GM21515 (cell line): ENCODE data around the gene NR4A1.
A peak's percentile ranks its signal among the peaks of the same experiment; 100 is the strongest.

Experiments
- ATAC-seq: cut with Tn5 transposase; IDR thresholded peaks from one replicate; pipeline ENCODE4 v1.9.1; 2021; ENCODE audit not compliant: unreplicated experiment

Gene NR4A1

DNA sequence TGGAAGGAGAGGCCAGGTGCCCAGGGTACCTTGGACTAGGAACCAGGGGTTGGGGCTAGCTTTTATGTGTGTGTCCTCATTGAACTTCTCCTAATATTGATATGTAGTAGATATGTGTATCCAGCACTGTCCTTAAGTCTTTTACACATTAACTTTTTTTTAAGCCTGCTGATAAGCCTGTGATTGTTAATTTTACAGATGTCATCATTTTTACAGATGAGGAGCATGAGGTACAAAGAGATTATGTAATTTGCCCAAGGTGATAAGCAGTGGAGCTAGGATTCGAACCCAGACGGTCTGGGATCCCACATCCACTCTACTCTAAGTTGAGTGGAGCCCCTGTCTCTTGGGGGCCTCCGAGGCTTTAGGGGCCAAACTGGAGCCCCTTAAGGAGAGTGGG, 10.2 kb upstream of the NR4A1 start:
- ATAC-seq: no peak

DNA sequence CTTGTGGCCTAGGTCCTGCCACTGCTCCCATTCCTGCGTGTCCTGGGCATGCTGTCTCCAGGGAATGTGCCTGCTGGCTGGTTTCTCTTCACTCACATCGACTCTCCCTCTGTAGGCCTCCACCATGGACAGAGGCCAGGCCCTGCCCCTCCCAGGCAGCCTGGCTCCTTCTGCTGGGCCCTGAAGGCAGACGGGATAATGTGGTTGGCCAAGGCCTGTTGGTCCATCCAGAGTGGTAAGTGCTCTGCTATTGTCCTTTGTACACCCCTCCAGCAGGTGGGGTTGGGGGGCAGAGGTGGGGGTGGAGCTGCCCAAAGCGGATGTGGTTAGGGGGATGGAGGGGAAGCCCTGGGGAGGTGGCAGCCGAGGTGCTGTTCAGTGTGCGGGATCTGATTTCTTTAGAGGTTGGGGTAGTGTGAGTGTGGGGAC, 9.5 kb upstream of the NR4A1 start:
- ATAC-seq: no peak

DNA sequence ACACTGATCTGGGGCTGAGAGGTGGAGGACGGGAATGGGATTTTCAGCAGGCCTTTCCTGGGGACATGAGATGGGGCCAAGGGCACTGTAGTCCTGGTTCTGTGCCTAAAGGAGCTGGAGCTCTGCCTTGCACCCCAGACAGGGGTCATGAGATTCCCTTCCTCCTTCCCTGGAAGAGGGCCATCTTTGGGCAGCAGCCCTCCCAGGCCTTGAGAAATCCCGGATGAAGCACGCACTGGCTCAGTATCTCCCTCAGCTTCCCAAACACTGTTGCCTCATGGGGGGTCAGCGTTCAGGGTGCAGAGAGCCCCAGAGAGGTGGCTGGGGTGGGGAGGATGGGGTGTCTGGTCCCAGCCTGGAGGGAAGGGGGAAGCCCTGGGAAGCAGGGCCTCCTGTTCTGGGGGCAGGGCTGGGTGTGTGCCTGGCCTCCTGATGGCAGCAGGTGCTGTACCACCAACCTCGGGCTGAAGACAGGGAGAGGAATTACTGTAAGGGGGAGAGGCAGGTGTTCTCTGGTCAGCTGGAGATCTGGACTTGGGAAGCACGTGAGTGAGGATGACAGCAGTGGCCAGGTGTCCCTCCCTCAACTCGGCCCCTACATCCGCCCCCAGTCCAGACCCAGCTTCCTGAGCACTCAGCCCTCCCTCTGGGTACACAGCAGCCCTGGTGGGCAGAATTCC, 8.4 kb upstream of the NR4A1 start:
- ATAC-seq: no peak

DNA sequence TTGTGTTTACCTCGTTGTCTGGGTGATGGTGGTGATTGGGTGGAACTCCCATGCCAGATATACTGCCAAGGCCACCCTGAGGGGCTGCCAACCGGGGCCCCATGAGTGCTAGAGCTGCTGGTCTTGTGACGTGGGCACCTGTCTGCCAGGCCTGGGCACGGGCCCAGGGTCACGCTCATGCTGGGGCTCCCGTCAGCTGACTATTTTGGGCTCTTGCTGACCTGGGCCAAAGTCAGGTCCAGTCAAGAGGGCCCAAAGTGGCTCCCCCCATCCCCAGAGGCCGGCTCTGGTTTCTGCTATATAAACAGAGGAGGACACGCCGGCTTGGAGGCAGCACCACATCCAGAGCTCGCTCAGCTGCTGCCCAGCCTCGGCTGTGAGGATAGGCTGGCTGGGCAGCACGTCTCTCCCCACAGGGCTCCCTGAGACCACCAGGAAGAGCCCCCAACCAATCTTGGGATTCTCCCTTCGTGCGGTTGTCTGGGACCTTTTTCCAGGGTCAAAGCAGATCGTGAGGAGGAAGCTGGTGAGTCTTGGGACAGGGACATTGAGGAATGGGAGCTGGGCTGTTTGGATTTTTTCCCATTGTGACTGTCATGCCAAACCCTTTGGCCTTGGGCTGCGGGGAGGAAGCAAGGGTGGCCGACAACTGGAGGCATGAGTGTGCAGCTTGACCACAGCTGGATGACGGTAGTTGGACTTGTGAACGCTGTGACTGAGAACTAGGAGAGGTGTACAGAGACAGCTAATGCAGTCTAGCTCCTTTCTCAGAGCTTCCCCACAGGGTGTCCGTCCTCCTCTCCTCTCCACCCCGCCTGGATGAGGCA, 7.6 kb upstream of the NR4A1 start:
- ATAC-seq: no peak

DNA sequence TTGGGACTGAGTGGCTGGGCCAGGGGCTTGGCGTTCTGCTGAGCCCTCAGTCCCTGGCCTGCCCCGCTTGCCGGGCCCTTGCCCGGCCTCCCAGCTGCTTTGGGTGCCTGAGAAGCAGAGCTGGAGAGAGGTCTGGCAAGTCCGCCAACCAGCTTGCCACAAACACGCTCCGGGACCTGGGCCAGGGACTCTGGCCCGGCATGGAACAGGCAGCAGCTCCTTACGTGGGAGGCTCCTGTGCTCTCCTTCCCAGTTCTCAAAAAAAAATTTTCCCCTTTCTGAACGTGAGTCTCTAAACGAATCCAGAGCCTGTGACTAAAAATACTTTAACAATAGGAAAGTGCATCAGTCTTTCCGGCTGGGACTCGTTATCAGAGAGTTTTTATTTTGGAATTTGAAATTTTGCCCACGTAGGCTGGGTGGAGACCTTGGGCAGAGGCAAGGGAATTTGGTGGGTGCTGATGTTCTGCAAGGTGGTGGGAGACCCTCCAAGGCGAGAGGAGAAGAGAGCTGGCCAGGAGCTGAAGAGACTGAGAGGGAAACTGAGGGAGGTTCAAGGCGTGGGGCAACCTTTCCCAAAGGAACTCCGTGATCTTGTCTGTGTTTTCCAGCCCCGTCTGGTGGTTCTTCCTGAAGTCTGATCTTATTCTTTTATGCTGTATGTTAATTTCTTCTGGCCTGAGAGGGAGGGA, 6.8 kb upstream of the NR4A1 start:
- ATAC-seq: no peak

DNA sequence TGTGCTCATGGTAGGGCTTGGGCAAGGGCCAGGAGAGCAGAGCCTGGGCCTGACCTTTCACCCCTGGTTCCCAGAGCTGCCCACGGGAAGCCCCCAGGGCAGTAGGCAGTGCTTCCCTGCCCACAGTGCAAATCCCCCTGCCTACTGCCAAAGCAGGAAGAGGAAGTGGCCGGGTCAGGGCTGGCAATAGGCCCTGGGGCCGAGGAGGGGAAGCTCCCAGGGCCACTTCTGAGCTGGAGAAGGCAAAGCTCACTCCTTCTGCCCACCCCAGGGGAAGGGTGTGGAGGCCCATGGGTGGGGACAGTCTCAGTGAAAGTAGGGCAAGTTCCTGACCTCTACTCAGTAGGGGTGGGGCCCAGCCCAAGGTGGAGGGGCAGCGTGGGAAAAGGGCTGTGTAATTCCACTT, 5.4 kb upstream of the NR4A1 start:
- no peak for ATAC-seq

DNA sequence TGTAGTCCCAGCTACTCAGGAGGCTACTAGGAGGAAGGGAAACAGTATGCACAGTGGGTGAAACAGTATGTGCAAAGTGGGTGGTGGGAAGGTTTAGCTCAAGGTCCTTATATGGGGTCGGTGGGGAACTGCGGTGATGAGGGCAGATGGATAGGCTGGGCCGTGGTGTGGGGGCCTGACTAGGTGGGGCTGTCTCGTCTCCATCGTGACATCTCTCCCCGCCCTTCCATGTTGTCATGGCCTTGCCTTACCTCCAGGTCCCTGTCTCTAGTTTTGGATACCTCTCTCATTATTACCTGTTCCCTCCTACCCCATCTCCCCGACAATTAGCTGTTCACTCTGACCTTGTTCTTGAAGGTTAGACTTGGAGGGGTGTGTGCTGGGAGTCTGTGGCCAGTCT, 4.4 kb upstream of the NR4A1 start:
- no peak for ATAC-seq

DNA sequence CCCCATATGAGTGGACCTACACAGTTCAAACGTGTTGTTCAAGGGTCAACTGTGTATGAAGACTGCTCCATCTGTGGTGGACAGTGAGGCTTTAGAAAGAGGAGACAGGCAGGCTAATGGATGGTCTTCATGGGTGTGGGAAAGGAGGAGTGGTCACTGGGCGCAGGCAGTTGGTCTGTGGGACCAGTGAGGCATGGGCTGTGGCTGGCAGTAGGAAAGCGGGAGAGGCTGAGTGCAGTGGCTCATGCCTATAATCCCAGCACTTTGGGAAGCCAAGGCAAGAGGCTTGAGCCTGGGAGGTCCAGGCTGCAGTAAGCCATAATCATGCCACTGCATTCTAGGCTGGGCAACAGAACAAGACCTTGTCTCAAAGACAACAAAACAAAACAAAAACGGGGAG, 2.0 kb upstream of the NR4A1 start:
- ATAC-seq: no peak

DNA sequence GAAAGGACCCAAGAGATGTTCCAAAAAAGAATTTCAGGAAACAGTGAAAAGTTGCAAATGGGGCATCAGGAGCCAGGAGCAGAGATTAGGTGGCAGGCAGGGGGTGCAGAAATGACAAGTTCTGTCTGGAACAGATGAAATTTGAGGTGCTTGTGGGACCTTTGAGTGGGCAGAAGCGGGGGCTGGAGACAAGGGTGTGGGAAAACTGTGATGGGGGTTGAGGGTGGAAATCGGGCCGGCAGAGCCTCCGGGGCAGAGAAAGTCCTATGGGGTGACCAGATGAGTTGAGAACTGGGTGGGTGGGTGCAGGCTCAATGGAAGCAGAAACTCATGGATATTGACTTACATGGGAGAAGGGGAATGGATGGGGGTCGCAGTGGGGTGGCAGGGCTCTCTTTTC, 1.6 kb upstream of the NR4A1 start:
- no peak for ATAC-seq

DNA sequence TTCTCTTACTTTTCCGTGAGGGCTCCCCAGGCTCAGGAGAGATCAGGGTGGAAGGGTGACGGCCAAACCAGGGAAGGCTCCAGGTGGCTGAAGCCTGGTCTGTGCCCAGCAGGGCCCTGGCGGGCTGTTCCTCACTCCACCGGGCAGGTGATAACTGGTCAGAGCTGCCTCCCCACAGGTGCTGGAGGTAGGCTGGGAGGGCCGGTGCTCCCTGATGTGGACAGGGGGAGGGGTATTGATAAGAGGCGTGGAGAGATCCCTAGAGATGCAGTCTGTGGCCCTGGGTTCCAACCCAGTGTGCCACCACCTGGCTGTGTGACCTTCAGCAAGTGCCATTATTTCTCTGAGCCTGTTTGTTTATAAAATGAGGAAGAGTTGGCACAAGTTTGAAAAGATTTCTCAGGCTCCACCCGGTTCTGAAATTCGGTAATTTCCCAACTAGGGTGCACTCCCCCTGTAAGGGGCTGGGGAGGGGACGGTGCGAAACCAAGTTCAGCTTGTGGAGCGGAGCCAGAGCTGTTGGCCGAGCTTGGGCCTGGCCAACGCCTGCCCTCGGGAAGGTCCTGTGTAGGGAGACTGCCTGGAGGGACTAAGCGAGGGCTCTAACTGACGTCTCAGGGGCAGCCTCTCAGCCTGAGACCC, 1.0 kb upstream of the NR4A1 start:
- ATAC-seq: peak; percentile 9

DNA sequence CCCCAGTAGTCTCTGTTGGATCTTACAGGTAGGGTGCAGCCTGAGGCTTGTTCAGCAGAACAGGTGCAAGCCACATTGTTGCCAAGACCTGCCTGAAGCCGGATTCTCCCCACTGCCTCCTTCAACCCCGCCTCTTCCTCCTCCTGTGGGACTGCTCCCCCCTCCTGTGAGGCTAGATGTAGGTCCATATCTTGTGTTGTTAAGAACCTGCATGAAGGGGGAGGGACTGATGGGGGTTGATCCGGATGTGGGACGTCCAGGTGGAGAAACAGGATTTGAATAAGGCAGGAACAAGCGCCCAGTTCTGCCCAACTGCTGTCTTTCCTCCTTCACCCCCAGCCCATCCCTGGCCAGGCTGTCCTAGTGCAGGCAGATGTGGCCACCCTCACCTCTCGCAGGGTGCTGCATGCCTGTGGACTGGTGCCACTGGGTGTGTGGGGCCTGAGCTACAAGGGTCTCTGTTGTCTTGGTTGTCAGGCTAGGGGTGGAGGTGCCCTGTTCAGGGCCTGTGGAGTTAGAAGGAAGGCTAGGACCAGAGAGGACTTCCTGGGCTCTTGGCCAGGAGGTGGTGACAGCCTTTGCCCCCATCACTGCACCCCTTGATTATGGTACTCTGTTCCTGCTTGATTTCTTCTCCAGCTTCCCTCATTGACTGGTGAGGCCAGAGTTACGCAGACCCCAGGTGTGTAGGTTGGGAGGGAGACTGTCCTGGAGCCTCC, 1.4 kb downstream of the NR4A1 start:
- ATAC-seq: no peak

DNA sequence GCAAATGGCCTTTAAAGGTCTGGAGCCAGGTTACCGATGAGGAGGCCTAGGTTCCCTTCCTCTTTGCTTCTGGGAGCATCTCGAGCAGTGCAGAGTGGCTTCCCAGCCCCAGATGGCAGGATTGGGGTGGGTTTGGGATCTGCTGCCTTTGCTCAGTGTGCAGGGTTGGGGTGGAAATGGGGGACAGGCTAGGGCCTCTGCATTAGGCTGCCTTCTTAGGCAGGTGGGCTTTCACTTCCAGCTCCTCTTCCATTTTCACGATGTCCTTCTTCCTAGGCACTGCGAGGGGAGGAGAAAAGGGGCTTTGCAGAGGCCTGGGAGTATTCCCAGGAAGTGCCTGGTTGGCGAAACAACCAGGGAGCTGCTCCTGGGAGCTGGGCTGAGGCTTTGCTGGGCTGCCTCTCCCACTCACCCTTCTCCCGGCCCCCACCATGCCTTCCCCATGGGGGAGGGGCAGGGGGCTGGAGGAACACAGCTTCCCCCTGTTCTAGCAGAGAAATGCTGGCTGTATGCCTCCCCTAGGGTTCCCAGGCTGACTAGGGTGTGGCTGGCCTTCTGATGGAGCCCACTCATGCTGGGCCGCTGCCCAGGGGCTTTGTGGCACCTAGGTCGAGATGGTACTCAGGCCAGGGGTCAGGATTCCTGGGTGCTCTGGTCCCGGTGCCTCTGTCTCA, 2.4 kb downstream of the NR4A1 start:
- no peak for ATAC-seq

DNA sequence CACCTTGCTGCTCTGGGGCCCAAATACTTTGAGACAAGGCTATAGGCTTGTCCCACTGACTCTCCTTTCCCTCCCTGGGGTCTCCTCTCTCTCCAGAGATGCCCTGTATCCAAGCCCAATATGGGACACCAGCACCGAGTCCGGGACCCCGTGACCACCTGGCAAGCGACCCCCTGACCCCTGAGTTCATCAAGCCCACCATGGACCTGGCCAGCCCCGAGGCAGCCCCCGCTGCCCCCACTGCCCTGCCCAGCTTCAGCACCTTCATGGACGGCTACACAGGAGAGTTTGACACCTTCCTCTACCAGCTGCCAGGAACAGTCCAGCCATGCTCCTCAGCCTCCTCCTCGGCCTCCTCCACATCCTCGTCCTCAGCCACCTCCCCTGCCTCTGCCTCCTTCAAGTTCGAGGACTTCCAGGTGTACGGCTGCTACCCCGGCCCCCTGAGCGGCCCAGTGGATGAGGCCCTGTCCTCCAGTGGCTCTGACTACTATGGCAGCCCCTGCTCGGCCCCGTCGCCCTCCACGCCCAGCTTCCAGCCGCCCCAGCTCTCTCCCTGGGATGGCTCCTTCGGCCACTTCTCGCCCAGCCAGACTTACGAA, 3.1 kb downstream of the NR4A1 start:
- ATAC-seq: no peak

DNA sequence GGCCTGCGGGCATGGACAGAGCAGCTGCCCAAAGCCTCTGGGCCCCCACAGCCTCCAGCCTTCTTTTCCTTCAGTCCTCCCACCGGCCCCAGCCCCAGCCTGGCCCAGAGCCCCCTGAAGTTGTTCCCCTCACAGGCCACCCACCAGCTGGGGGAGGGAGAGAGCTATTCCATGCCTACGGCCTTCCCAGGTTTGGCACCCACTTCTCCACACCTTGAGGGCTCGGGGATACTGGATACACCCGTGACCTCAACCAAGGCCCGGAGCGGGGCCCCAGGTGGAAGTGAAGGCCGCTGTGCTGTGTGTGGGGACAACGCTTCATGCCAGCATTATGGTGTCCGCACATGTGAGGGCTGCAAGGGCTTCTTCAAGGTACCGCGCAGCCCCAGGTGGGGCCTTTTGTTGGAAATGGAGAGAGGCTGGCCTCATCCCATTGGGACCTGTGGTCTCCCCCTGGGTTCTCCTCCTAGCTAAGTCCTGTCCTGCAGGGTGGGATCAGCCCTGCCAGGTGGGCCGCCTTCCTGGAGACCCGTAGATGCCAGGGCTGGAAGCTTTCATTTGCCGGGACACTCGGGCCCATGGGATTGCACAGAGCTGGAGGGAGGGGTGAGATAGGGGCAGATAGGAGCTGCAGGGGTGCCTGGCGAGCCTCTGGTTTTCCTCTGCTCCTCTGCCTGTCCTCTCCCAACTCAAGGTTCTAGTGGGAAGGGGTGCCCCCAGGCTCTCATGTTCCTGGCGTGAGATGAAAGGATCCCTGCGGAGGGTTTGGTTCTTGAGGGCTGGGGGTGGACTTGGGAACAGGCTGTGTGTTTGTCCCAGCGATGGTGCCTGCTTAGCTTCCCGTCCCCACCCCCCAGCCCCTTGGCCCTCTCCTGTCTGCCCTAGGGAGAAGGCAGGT, 3.8 kb downstream of the NR4A1 start:
- ATAC-seq: no peak

DNA sequence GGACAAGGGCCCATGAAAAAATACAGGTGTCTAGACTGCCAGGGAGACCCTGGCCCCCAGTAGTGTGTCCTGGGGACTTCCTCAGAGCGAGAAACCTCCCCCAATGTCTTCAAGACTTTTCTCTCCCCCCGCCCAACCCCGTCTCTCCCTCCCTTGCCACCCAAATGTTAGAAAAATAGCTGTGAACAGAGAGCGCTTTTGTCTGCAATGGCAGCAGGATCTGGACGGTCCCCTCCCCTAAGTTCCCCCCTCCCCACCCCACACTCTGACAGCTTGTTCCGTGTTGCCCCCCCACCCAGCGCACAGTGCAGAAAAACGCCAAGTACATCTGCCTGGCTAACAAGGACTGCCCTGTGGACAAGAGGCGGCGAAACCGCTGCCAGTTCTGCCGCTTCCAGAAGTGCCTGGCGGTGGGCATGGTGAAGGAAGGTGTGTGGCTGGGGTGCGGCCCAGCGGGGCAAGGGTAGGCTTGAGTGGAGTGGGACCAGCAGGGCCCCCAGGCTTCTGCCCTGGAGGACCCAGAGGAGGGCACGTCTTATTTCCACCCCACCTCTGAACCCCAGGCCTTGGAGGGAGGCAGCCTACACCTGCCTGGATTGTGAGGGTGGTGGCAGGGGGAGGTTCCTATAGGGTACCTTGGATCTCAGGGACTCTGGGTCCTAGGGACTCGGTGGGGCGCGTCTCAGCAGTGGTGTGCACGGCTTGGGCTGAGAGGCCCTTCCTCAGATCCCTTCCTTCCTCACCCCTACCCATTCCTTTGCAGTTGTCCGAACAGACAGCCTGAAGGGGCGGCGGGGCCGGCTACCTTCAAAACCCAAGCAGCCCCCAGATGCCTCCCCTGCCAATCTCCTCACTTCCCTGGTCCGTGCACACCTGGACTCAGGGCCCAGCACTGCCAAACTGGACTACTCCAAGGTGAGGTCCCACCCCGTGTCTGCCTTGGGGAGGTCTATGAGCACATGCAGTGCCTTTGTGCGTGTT, 4.8 kb downstream of the NR4A1 start:
- ATAC-seq: no peak

DNA sequence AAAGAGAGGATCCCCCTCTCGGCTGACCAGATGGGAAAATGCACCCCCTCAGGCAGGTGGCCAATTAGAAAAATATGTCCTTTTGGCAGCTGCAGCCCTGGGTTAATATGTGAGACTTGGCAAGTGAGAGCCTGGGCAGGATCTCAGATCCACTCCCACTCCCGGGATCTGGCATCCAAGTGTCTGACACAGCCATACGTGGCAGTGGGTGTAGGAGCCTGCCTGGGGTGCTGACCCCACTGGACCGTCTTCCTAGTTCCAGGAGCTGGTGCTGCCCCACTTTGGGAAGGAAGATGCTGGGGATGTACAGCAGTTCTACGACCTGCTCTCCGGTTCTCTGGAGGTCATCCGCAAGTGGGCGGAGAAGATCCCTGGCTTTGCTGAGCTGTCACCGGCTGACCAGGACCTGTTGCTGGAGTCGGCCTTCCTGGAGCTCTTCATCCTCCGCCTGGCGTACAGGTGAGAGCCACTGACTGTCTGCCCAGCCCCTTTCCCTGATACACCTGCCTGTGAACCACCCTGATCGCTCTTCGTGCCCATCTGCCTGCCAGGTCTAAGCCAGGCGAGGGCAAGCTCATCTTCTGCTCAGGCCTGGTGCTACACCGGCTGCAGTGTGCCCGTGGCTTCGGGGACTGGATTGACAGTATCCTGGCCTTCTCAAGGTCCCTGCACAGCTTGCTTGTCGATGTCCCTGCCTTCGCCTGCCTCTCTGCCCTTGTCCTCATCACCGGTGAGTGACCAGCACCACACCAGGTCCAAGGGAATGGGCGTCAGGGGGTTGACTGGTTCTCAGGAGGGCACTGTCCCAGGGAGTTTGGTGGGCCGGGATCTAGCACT, 5.8 kb downstream of the NR4A1 start:
- ATAC-seq: no peak
